ENCODE measurements around the gene STK39.

DNA sequence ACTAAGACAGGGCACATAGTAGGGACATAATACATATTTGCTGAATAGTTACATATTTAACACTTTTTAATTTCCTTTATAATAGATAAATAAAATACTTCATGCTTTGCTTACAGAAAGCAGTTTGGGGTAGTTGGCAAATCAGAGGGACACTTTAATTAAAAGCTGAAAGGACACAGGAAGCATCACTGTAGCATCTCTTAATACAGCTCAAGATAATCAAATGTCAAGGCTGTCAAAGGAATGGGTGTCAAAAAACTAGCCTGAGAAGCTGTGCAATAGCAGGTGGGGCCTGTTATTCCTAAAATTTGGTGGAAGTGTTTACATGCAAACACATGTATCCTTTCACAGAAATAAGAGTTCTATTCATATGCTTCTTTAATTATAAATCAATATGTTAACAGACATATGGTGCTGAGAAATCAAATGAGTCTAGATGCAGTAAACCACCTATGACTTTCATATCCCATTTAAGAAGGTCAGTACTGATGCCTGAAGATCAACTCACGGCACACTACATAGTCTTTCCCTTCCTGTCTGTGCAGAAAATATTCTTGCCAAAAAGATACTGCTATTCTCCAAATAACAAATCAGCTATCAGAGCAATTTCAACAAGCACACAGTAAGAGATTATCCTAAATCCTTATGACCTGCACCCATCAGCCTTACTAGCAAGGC, 174.6 kb downstream of the STK39 start:
- TF ChIP-seq, protein P1, sequence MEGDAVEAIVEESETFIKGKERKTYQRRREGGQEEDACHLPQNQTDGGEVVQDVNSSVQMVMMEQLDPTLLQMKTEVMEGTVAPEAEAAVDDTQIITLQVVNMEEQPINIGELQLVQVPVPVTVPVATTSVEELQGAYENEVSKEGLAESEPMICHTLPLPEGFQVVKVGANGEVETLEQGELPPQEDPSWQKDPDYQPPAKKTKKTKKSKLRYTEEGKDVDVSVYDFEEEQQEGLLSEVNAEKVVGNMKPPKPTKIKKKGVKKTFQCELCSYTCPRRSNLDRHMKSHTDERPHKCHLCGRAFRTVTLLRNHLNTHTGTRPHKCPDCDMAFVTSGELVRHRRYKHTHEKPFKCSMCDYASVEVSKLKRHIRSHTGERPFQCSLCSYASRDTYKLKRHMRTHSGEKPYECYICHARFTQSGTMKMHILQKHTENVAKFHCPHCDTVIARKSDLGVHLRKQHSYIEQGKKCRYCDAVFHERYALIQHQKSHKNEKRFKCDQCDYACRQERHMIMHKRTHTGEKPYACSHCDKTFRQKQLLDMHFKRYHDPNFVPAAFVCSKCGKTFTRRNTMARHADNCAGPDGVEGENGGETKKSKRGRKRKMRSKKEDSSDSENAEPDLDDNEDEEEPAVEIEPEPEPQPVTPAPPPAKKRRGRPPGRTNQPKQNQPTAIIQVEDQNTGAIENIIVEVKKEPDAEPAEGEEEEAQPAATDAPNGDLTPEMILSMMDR (IDR thresholded peaks at IDR 0.05): no peak
- TF ChIP-seq POLR2A (IDR thresholded peaks at IDR 0.05): no peak

Measured in right lobe of liver (tissue), 4 donors.